K562 (cell line): ENCODE data around the gene DNAH8. TPM values are rescaled to one million over a fixed set of nuclear protein-coding genes. Genes with fewer than 3 reads are reported as not detected.

ENCODE experiments used
- ARID3A ChIP-seq: IDR thresholded peaks from 2 replicates; pipeline ENCODE4 v1.6.1; 2012; ENCODE audit warnings: low read depth, low read length, improper control_type of control experiment, borderline replicate concordance
- CHD2 ChIP-seq: IDR thresholded peaks from 2 replicates; pipeline ENCODE4 v1.6.1; 2011; ENCODE audit warnings: low read depth, low read length
- DACH1 ChIP-seq: fragments of 450-650 bp; IDR thresholded peaks from 2 replicates; pipeline ENCODE4 v1.6.1; 2018; ENCODE audit not compliant: partially characterized antibody
- MGA ChIP-seq: fragments of 450-650 bp; IDR thresholded peaks from 2 replicates; pipeline ENCODE4 v1.6.1; 2016; ENCODE audit warnings: mild to moderate bottlenecking, moderate library complexity
- MITF ChIP-seq: IDR thresholded peaks from 2 replicates; pipeline ENCODE4 v1.6.1; 2014; ENCODE audit warnings: antibody characterized with exemption
- PHF8 ChIP-seq: fragments of 200-600 bp; sonication (generic); IDR thresholded peaks from 2 replicates; pipeline ENCODE4 v1.6.1; 2012; ENCODE audit warnings: mixed run types, mild to moderate bottlenecking, inconsistent platforms, low read length, moderate library complexity, borderline replicate concordance
- RBM17 ChIP-seq: fragments of 200-400 bp; formaldehyde crosslinking; IDR thresholded peaks from 2 replicates; pipeline ENCODE4 v1.6.1; 2017; ENCODE audit warnings: low read depth, mild to moderate bottlenecking, low read length, borderline replicate concordance
- RFX5 ChIP-seq: IDR thresholded peaks from 2 replicates; pipeline ENCODE4 v1.6.1; 2011; ENCODE audit warnings: low read depth, mild to moderate bottlenecking, improper control_type of control experiment, low read length
- TAF7 ChIP-seq: fragments of 450-650 bp; IDR thresholded peaks from 2 replicates; pipeline ENCODE4 v1.6.1; 2016; ENCODE audit warnings: missing genetic modification characterization, missing compliant biosample characterization
- TFAP4 ChIP-seq: sonication (generic); formaldehyde crosslinking; IDR thresholded peaks from 2 replicates; pipeline ENCODE4 v1.8.0; 2022; ENCODE audit warnings: missing genetic modification reagents, mild to moderate bottlenecking, moderate library complexity, borderline replicate concordance
- TGIF2 ChIP-seq: sonication (generic); formaldehyde crosslinking; IDR thresholded peaks from 2 replicates; pipeline ENCODE4 v1.8.1; 2022; ENCODE audit warnings: mild to moderate bottlenecking, missing genetic modification reagents, moderate library complexity
- ZNF146 ChIP-seq: IDR thresholded peaks from one replicate; pipeline ENCODE4 v1.6.1; 2018; ENCODE audit warnings: missing compliant biosample characterization; ENCODE audit not compliant: unreplicated experiment
- polyA plus RNA-seq, 8 experiments: library from polyadenylated mRNA; depleted of rRNA in 4 of 8; stranded (reverse) in 5 of 8; unstranded in 3 of 8; fragments of >200 nt; fragmentation: Nextera tagmentation in 2 of 8; fragmentation: Illumina TruSeq in 1 of 8; extraction: Ambion mirVana in 2 of 8; extraction: Trizol in 1 of 8; gene quantifications; 2 replicates each; pipeline versions ENCODE4 v1.2.1 to v1.2.3, GENCODE V29; 2011 to 2014; ENCODE audit warnings: inconsistent platforms in 1 of 8, missing spikeins in 1 of 8
- total RNA-seq, 7 experiments: library from RNA; depleted of rRNA in 6 of 7; stranded (reverse); fragments of >200 nt in 6 of 7; fragmentation: Illumina TruSeq in 2 of 7; extraction: Trizol in 2 of 7; gene quantifications; 2 replicates each; pipeline versions ENCODE4 v1.2.1 to v1.2.3, GENCODE V29; 2011 to 2021; ENCODE audit warnings: low replicate concordance in 1 of 7

The DNAH8 gene
- total and polyA plus RNA-seq, 9 of the 15 experiments (the other 6 are each of a cell fraction or from before 2014, with no cell fraction given) = 1.2 to 4.2 (median 2.9) TPM

- TF ChIP-seq DACH1 (no peak), TGIF2 (no peak), ZNF146 (CRISPR knock-in tag) (no peak), ARID3A (no peak), MGA (no peak), CHD2 (no peak), RBM17 (no peak), TFAP4 (CRISPR knock-in tag) (0 out of 2 replicates have a peak, but pooled peaks have one; percentile 14), MITF (no peak), PHF8 (peak; percentile 82), TAF7 (tag) (no peak; the same call in 1 of the 2 replicates), RFX5 (no peak)
Observed at GRCh38 chr6:38722727-38723334, 7.7 kb downstream of the DNAH8 start (continued).
